NB4 (cell line): ENCODE data around the gene ARHGAP26.

Experiments
- DNase-seq: peaks from one replicate; pipeline ENCODE4 v3.0.0; 2010; ENCODE audit warnings: low read depth
- H3K4me3 ChIP-seq: one replicate; pipeline ENCODE4 v1.5.1; 2011; ENCODE audit warnings: mild to moderate bottlenecking, low read depth, low read length, moderate library complexity
- MYC ChIP-seq: IDR thresholded peaks from 2 replicates; pipeline ENCODE4 v1.6.1; 2011; ENCODE audit warnings: low read depth, low read length
- POLR2A ChIP-seq: IDR thresholded peaks from 2 replicates; pipeline ENCODE4 v1.6.1; 2011; ENCODE audit warnings: mild to moderate bottlenecking; ENCODE audit not compliant: insufficient read length; ENCODE audit errors: extremely low read depth
- TF ChIP-seq, protein P1 (sequence below): IDR thresholded peaks from 2 replicates; pipeline ENCODE4 v1.6.1; 2011; ENCODE audit warnings: low read depth, low read length
- TF ChIP-seq, protein P2 (sequence below): IDR thresholded peaks from one replicate; pipeline ENCODE4 v1.5.1; 2012; ENCODE audit warnings: low read depth, low read length

Gene ARHGAP26

DNA sequence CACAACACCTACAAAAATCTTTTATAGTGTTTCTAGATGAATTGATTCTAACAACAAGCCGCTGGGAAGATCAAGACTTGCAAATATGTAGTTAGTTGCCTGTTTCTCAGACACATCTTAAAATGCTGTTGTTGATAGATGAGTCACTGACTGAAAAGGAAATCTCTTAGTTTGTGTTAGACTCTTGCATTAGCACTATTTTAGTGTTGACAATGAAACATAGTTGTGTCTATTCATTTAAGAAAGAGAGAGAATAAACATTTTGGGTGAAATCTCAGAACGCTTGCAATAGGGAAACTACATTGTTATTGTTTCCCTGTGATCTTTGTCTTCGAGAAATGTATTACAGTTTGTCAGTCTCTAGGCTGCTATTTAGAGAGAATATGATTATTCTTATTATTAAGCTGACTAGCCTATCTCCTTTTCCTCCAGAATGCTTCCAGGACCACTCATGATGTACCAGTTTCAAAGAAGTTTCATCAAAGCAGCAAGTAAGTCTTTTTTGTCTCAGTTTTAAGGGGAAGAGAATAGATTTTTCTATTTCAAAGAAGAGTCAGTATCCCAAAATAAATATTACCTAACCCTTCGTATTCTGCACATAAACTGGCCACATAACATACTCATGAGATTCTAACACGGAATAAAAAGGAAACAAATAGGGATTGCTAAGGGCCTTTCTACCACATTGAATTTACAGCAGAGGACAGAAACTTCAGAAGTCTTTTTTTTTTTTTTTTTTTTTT, 285.6 kb downstream of the ARHGAP26 start:
- no peak for DNase-seq
- TF ChIP-seq MYC (no peak), POLR2A (no peak)
- TF ChIP-seq, protein P1, sequence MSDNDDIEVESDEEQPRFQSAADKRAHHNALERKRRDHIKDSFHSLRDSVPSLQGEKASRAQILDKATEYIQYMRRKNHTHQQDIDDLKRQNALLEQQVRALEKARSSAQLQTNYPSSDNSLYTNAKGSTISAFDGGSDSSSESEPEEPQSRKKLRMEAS: no peak
- TF ChIP-seq, protein P2, sequence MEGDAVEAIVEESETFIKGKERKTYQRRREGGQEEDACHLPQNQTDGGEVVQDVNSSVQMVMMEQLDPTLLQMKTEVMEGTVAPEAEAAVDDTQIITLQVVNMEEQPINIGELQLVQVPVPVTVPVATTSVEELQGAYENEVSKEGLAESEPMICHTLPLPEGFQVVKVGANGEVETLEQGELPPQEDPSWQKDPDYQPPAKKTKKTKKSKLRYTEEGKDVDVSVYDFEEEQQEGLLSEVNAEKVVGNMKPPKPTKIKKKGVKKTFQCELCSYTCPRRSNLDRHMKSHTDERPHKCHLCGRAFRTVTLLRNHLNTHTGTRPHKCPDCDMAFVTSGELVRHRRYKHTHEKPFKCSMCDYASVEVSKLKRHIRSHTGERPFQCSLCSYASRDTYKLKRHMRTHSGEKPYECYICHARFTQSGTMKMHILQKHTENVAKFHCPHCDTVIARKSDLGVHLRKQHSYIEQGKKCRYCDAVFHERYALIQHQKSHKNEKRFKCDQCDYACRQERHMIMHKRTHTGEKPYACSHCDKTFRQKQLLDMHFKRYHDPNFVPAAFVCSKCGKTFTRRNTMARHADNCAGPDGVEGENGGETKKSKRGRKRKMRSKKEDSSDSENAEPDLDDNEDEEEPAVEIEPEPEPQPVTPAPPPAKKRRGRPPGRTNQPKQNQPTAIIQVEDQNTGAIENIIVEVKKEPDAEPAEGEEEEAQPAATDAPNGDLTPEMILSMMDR: no peak
- H3K4me3 ChIP-seq: no peak overlapping the region

DNA sequence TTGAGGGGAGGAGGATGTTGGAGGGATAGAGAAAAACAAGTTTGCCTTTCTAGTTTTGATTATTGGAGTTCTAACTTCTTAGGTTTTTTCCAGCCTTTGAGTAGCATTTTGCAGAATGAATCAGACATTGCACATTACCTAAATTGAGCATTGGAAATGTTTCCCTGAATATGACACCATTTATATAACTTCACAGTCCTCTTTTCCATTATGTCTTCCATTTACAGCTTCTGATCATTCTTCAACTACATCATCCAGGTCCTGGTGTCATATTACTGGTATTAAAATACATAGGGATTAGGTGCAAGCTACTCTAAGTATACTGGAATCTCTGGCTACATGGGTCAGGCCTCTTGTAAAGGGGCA, 286.1 kb downstream of the ARHGAP26 start:
- no peak for DNase-seq

DNA sequence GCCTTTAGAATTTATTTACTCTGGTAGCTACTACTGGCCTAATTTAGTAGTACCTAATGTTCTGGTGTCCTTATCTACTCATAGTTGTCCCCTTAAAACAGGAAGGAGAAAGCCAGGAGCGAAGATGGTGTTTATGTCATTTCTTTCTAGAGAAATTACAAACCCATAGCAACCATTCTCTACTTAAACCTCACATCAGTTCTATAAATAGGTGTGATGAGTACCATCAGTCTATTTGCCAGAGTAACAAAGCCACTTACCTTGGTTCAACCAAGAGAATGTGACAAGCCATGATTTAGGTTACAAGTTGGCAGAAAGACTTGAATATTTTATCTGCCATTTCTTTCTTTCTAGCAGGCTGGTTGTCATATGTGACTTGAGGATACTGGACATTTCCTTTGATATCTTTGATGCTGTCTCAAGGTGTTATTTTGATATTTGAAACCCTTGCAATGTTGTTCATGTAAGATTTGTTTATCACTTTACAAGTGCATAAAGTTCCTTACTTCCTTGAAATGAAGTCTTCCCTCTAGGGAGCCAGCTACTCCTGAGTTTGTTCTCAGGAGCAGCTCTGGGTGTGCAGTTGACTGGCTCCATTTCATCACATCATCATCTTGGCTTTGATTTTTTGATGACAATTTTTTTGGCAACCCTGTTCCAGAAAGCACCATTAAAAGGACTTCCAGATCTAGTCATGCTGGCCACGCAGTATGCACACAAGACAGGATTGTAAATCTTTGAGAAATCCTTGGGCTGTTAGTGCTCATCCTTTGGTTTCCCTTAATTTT, 286.8 kb downstream of the ARHGAP26 start:
- TF ChIP-seq, protein P2: no peak
- no peak for TF ChIP-seq MYC
- no peak for TF ChIP-seq POLR2A
- TF ChIP-seq, protein P1: no peak
- no peak for DNase-seq

More for the DNA sequence above, 286.1 kb downstream of the ARHGAP26 start:
- no peak overlapping the region for H3K4me3 ChIP-seq
- TF ChIP-seq, protein P2: no peak
- TF ChIP-seq POLR2A (no peak), MYC (no peak)
- TF ChIP-seq, protein P1: no peak

DNA sequence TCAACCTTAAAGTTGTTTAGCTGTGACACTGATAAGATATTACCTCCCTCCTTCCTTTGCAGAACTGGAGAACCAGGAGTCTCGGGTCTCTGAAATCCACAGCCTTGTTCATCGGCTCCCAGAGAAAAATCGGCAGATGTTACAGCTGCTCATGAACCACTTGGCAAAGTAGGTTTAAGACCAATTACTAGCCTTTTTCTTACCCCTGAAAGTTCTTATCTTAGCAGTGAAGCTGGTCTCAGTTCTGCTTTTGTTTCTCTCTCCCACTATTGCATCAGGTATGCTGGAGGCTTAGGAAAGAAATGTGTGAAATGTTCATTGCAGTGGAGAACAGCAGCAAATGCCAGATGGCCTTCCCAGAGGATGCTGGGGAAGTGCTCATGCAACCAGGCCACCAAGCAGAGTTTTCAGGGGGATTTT, 287.4 kb downstream of the ARHGAP26 start:
- H3K4me3 ChIP-seq: no peak overlapping the region
- TF ChIP-seq, protein P2: no peak
- peak; percentile 64 for DNase-seq

More for the DNA sequence above, 286.8 kb downstream of the ARHGAP26 start:
- H3K4me3 ChIP-seq: no peak overlapping the region

DNA sequence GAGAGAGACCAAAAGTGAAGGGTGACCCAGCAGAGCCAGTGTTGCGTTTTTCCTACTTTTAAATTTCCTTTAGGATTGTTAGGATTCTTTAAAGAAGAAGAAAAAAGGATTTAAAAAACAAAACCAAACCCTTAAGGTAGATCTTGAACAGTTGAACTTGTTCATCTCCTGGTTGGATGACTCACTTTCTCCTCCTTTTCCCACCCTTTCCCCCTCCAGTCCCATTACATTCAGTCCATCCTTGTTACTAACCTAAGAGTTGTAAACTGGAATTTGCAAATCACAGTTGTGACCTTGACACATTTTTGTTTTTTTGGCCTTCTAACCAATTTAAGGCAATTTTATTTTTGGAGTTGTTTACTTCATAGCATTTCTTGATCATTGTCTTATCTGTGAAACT, 289.2 kb downstream of the ARHGAP26 start:
- no peak overlapping the region for H3K4me3 ChIP-seq
- DNase-seq: no peak
- TF ChIP-seq, protein P1: no peak
- TF ChIP-seq, protein P2: no peak
- TF ChIP-seq POLR2A: no peak
- no peak for TF ChIP-seq MYC
